Mucosa of stomach (tissue), 1 donor: Measurements from ENCODE around the gene BUB1.

Experiments
- H3K27me3 ChIP-seq: one replicate; pipeline ENCODE4 v1.7.0; 2013; ENCODE audit warnings: mild to moderate bottlenecking, low read length; ENCODE audit not compliant: control insufficient read depth, insufficient read depth
- H3K36me3 ChIP-seq: one replicate; pipeline ENCODE4 v1.7.0; 2013; ENCODE audit warnings: low read length; ENCODE audit not compliant: control insufficient read depth, insufficient read depth
- H3K4me1 ChIP-seq: one replicate; pipeline ENCODE4 v1.7.0; 2013; ENCODE audit warnings: mild to moderate bottlenecking, low read length; ENCODE audit not compliant: control insufficient read depth, insufficient read depth
- H3K4me3 ChIP-seq: one replicate; pipeline ENCODE4 v1.7.0; 2013; ENCODE audit warnings: low read length
- H3K9ac ChIP-seq: one replicate; pipeline ENCODE4 v1.7.0; 2013; ENCODE audit warnings: mild to moderate bottlenecking, low read length, moderate library complexity
- H3K9me3 ChIP-seq: one replicate; pipeline ENCODE4 v1.7.0; 2013; ENCODE audit warnings: mild to moderate bottlenecking, low read length, moderate library complexity; ENCODE audit not compliant: control insufficient read depth
- donor health status: Pancreatic carcinoma.

The BUB1 gene

DNA sequence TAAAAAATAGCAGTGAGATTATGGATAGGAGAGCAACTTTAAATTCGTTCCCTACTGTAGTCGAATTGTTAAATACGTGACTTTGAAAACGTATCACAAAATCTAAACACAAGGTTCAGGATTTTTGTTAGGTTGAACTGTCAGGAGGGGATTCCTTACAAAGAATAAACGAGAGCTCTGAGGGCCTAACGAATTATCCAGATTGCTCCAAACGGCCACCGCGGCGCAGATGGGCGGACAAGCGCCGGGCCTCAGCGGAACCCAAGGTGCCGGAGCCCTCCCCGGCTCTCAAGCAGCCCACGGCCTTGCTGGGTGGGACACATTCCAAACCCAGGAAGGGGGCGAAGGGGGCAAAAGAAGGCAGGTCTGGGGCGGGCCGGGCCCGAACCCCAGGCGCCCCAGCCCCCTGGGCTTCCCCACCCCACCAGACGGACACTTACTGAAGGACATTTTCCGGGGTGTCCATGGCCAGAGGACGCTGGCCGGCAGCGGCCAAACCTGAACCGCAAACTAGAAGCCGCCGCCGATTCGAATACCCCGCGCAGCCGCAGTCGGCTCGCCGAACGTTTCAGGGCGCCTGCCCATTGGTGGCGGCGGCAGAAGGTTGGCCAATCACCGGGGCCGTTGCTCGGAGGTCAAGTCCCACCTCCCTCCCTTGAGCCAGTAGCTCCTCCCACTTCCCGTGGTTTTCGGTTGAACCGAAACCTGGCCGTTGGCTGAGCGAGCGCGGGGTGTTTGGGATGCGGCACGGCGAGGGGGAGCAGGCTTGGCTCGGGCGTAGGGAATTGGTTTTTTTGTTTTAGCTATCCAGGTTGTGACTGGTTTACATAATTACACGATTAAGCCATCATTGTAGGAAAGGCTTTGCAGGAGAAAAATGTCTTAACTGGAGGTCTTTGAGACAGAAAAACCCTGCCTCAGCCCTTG is at the start of gene BUB1:
Gene BUB1 (minus strand): TSS at position 534 of the 927 bp plus-strand sequence. CDS start 68 bp downstream, at position 466.
- H3K9me3 ChIP-seq = no peaks in the 10 kb centered on the region
- peak within 1 kb of the TSS; percentile 98 for H3K4me3 ChIP-seq
- peaks cover 9% of the 10 kb centered on the region for H3K4me1 ChIP-seq
- H3K36me3 ChIP-seq = no peaks in the 10 kb centered on the region
- peak within 1 kb of the TSS; percentile 90 for H3K9ac ChIP-seq
- peaks cover 8% of the 10 kb centered on the region for H3K27me3 ChIP-seq

DNA sequence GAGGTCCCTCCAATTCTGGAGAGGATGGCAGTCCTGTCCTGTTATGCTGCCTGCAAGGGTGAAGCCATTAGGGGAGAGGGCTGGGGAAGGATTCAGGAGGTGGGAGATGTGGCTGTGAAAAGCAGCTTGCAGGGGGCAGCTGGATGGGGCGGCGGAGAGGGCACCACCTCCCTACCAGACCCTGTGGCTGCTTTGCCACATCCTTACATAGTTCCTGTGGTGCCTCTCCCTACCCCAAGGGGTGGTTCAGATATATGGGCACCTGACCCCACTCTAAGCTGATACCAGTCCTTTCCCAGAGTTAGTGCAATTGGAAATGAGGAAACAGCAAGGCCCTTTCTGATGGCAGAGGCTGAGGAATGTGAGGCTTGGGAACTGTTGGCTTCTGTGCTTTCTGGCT is 48.4 kb upstream of the BUB1 start:
- no peak overlapping the region for H3K4me3 ChIP-seq
- no peak overlapping the region for H3K9ac ChIP-seq
- peaks cover 20% of the 10 kb centered on the region for H3K27me3 ChIP-seq
- no peaks in the 10 kb centered on the region for H3K4me1 ChIP-seq
- H3K36me3 ChIP-seq = no peaks in the 10 kb centered on the region
- H3K9me3 ChIP-seq = no peaks in the 10 kb centered on the region

DNA sequence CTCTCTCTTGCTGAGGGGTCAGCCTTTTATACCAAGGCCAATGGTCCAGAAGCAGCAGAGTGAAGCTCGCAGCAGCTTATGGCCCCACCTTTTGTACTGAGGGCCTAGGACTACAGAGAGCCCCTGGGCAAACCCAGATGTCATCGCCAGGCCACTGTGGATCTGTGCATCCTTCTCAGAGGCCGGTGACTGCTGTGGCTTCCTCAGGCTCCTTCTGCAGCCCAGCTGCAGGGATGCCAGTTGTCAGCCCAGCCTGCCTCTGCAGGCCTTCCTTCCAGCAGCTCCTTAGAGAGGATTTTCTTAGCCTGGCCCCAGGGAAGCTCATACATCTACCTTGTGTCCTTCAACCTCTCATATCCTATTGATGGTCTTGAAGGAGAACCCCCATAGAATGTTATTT is 48.0 kb upstream of the BUB1 start:
- Histone ChIP-seq H3K27me3 (peaks cover 19% of the 10 kb centered on the region), H3K36me3 (no peaks in the 10 kb centered on the region), H3K4me3 (no peak overlapping the region), H3K9me3 (no peaks in the 10 kb centered on the region), H3K9ac (no peak overlapping the region), H3K4me1 (no peaks in the 10 kb centered on the region)

DNA sequence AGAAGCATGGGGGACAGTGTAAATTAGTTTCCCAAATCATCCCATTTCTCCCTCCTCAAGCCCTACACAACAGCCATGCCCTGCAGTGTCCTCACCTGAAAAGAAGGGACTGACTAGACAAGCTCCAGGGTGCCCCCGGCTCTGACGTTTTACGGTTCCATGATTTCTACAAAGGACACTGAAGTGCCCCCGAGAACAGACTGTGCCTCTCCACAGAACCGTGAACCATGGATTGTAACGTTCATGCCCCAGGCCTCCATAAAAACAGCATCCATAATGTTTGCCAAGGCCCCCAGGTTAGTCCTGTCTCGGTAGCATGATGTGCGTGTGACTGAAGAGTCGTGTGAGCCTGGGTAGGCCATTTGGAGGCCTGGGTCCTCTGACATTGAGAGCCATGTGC is 47.5 kb upstream of the BUB1 start:
- Histone ChIP-seq H3K4me1 (no peaks in the 10 kb centered on the region), H3K4me3 (no peak overlapping the region), H3K9ac (no peak overlapping the region), H3K27me3 (peaks cover 18% of the 10 kb centered on the region), H3K36me3 (no peaks in the 10 kb centered on the region), H3K9me3 (no peaks in the 10 kb centered on the region)

DNA sequence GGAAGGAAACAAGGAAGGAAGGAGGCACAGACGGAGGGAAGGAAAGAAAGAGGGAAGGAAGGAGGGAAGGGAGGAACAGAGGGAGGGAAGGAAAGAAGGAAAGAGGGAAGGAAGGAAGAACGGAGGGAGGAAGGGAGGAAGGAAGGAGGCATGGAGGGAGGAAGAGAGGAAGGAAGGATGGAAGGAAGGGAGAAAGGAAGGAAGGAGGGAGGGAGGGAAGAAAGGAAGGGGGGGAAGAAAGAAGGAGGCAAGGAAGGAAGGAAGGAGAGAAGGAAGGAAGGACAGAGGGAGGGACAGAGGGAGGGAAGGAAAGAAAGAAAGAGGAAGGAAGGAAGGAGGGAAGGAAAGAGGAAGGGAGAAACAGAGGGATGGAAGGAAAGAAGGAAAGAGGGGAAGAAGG is 47.0 kb upstream of the BUB1 start:
- H3K4me3 ChIP-seq = no peak overlapping the region

DNA sequence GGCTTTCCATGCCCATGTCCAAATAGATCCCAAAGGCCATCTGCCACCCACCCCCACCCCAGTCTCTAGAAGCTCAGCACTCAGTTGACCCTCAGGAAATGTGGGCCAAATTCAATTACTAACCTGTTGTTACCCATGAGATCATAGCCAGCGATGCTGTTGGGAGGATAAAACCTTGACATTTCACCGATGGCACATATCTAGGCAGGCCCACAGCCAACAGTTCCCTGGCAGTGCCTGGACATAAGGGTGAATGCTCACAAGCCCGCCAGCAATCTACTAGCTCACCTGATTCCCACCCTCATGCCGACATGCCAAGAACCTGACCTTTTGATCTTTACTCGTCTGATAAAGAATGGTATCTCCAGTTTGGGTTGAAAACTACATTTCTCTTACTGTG is 42.7 kb upstream of the BUB1 start:
- no peaks in the 10 kb centered on the region for H3K4me1 ChIP-seq

More for the DNA sequence above, 47.0 kb upstream of the BUB1 start:
- Histone ChIP-seq H3K9ac (no peak overlapping the region), H3K36me3 (no peaks in the 10 kb centered on the region), H3K27me3 (peaks cover 15% of the 10 kb centered on the region), H3K9me3 (no peaks in the 10 kb centered on the region), H3K4me1 (no peaks in the 10 kb centered on the region)

DNA sequence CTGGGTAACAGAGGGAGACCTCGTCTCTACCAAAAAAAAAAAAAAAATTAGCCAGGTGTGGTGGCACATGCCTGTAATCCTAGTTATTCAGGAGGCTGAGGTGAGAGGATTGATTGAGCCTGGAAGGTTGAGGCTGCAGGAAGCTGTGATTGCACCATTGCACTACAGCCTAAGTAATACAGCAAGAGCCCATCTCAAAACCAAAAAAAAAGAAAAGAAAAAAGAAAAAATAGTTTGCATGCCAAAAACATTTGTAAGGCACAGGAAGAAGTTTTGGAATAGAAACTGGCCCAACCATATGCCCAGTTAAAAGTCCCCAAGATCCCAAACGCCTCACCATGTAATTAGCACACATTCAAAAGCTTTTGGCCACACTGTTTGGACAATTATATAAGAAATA is 41.1 kb upstream of the BUB1 start:
- Histone ChIP-seq H3K4me3 (no peak overlapping the region), H3K27me3 (peaks cover 9% of the 10 kb centered on the region), H3K4me1 (no peaks in the 10 kb centered on the region), H3K36me3 (no peaks in the 10 kb centered on the region), H3K9me3 (no peaks in the 10 kb centered on the region), H3K9ac (no peak overlapping the region)

More for the DNA sequence above, 42.7 kb upstream of the BUB1 start:
- Histone ChIP-seq H3K27me3 (peaks cover 17% of the 10 kb centered on the region), H3K36me3 (no peaks in the 10 kb centered on the region), H3K4me3 (no peak overlapping the region), H3K9ac (no peak overlapping the region), H3K9me3 (no peaks in the 10 kb centered on the region)

DNA sequence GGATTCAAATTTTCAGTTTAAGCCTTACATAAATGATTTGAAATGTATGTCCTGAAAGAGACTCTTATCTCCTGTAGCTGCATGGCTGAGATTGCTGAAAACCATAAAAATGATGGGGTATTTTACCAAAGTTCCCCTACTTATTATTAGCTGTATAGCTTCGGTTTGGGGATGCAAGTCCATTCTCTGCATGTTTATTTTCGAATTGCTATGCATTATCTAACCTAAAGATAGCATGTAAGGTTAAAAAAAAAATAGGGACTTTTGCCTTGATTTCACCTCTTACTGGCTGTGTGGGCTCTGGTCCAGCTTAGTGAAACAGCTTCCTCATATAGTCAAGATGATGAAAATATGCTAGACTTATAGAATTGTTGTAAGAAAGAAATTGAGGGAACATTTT is 40.5 kb upstream of the BUB1 start:
- H3K36me3 ChIP-seq = no peaks in the 10 kb centered on the region
- no peaks in the 10 kb centered on the region for H3K9me3 ChIP-seq
- no peak overlapping the region for H3K4me3 ChIP-seq
- H3K9ac ChIP-seq = no peak overlapping the region
- peaks cover 9% of the 10 kb centered on the region for H3K27me3 ChIP-seq
- H3K4me1 ChIP-seq = no peaks in the 10 kb centered on the region

DNA sequence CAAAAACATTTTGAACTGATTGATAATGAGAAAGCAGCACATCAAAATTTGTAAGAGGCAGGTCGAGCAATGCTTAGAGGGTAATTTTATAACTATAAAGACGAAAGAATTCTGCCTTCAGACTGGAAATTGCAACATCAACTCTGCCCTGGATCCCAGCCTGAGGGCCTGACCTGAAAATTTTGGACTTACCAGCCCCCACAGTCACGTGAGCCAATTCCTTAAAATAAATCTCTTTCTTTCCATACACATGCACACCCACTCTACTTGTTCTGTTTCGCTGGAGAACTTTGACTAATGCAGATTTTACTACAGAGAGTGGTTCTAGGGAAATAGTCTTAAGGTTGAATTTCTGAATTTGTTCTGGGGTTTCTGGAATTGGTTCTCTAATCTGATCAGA is 39.9 kb upstream of the BUB1 start:
- no peaks in the 10 kb centered on the region for H3K36me3 ChIP-seq
- no peaks in the 10 kb centered on the region for H3K9me3 ChIP-seq
- H3K4me1 ChIP-seq = no peaks in the 10 kb centered on the region
- no peak overlapping the region for H3K9ac ChIP-seq
- peaks cover 9% of the 10 kb centered on the region for H3K27me3 ChIP-seq
- no peak overlapping the region for H3K4me3 ChIP-seq

DNA sequence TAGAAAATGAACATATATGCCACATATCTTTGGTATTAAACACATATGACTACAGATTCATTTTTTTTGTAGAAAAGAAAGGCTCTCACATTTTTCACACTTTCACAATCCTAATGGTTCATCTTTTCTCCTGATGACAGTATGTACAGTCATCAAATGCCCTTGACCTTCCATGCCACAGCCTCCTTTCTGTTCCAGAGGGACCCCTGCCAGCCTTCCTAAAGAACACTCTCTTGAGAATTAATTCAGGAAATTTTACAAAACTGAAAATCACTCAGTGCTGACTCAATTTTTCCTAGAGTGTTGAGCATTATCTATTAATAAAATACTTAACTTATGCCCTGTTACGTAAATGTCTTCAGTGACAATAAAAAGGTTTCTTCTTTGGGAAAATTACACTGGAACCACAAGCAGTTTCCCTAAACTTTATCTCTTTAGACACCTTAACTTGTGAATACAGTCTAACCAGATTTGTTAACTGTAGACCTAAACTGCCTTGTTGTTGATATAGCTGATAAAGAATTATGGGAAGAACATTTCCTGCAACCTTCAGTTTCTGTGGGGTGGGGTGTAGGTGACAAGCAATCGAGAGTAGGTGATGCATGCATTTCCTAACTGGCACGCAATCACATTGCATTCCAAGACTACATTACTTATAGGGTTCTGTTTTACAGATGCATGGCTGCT is 39.2 kb upstream of the BUB1 start:
- H3K9me3 ChIP-seq = no peaks in the 10 kb centered on the region
- H3K4me1 ChIP-seq = no peaks in the 10 kb centered on the region

DNA sequence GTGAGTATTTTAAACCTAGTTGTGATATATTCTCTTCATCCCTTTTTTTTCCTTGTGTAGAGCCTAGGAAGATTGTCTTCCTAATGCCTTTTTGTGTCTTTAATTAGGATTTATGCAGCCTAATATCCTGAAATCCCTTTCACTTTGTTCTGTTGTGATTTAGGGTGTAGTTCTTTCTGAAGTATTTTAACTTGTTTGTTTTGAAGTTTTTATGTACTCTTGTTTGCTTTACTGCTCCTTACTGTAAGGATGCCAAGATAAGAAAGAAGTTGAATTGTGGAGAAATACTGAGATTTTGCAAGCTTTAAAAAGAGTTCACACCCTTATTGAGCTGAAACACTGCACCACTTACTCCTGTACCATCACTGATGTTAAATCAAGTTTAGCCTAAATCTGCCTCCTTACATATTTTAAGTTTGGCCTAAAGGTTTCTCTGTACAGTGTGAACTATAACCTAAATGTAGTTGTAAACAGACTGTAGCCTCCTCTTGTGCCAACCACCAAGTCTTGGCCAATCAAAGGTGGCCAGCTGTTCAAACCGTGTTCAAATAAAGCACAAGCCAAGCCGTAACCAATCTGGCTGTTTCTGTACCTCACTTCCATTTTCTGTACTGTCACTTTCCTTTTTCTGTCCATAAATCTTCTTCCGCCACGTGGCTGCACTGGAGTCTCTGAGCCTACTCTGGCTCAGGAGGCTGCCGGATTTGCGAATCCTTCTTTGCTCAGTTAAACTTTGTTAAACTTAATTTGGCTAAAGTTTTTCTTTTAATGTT is 36.8 kb upstream of the BUB1 start:
- Histone ChIP-seq H3K4me1 (no peaks in the 10 kb centered on the region), H3K4me3 (no peak overlapping the region), H3K9me3 (no peaks in the 10 kb centered on the region), H3K36me3 (no peaks in the 10 kb centered on the region), H3K27me3 (peaks cover 5% of the 10 kb centered on the region), H3K9ac (no peak overlapping the region)

More for the DNA sequence above, 39.2 kb upstream of the BUB1 start:
- Histone ChIP-seq H3K36me3 (no peaks in the 10 kb centered on the region), H3K9ac (no peak overlapping the region), H3K27me3 (peaks cover 9% of the 10 kb centered on the region), H3K4me3 (no peak overlapping the region)
